MCF 10A (cell line): ENCODE results near the gene ODAD4. TPM values are rescaled to one million over a fixed set of nuclear protein-coding genes. Genes with fewer than 3 reads are reported as not detected.

ENCODE experiments used
- BruUV-seq: library from RNA; stranded (reverse); fragments of 400-500 nt; replicated peaks from 2 replicates; lab custom pipeline; 2021; lab: Mats Ljungman, UMichigan
- CTCF ChIA-PET: fragments of 300-600 bp; sonication (Branson Sonifier 250); formaldehyde crosslinking; extraction: SDS; loops from one replicate; lab custom pipeline; 2021; ENCODE audit warnings: antibody characterized with exemption, inconsistent platforms; lab: Yijun Ruan, JAX
- POLR2A ChIA-PET: fragments of 300-600, 350-650 bp; sonication (Branson Sonifier 250); formaldehyde crosslinking; extraction: SDS; loops from one replicate; lab custom pipeline; 2020; ENCODE audit warnings: antibody characterized with exemption, inconsistent platforms; lab: Yijun Ruan, JAX
- DNase-seq: peaks from one replicate; pipeline ENCODE4 v3.0.0-alpha.2; 2018; ENCODE audit not compliant: unreplicated experiment
- H3K27ac Mint-ChIP-seq: one replicate; pipeline ENCODE4 v1.8.0; 2022; ENCODE audit warnings: mild to moderate bottlenecking, low read depth, mixed read lengths; ENCODE audit not compliant: unreplicated experiment
- H3K27me3 Mint-ChIP-seq: one replicate; pipeline ENCODE4 v1.8.0; 2022; ENCODE audit warnings: mixed read lengths; ENCODE audit not compliant: insufficient read depth, unreplicated experiment
- H3K36me3 Mint-ChIP-seq: one replicate; pipeline ENCODE4 v1.8.0; 2022; ENCODE audit warnings: mild to moderate bottlenecking, moderate library complexity, mixed read lengths; ENCODE audit not compliant: insufficient read depth, unreplicated experiment
- H3K4me1 Mint-ChIP-seq: one replicate; pipeline ENCODE4 v1.8.0; 2022; ENCODE audit warnings: mixed read lengths; ENCODE audit not compliant: insufficient read depth, unreplicated experiment
- H3K4me3 Mint-ChIP-seq: one replicate; pipeline ENCODE4 v1.8.0; 2022; ENCODE audit warnings: mild to moderate bottlenecking, moderate library complexity, mixed read lengths; ENCODE audit not compliant: unreplicated experiment
- H3K9me3 Mint-ChIP-seq: one replicate; pipeline ENCODE4 v1.8.0; 2022; ENCODE audit warnings: mixed read lengths; ENCODE audit not compliant: unreplicated experiment
- CTCF ChIP-seq: fragments of 200-600 bp; IDR thresholded peaks from one replicate; pipeline ENCODE4 v1.8.0; 2022; ENCODE audit warnings: antibody characterized with exemption, mild to moderate bottlenecking; ENCODE audit not compliant: unreplicated experiment
- intact Hi-C: fragments of 100-400 bp; cut with micrococcal nuclease; formaldehyde crosslinking; loops from 2 replicates; pipeline ENCODE4 v1.14.1; 2022
- total RNA-seq: library from RNA; stranded (reverse); gene quantifications from 2 replicates; pipeline ENCODE4 v1.2.3, GENCODE V29; 2022

The ODAD4 gene
- total RNA-seq, 1 experiment from 2014 or later = 0.96 TPM

- ChIA-PET POLR2A (interaction anchor here (0.9 to 1.5 kb wide), 2 partner anchors 9 to 20 kb away, joined by 3 read pairs; no protein-coding TSS in a partner anchor), CTCF (interaction anchor here (0.5 to 0.6 kb wide), 3 partner anchors 246 to 1180 kb away, joined by 3 read pairs; no protein-coding TSS in a partner anchor)
- Mint-ChIP-seq H3K27me3 (no peaks in the 10 kb centered on the region), H3K4me3 (no peak overlapping the region), H3K4me1 (no peaks in the 10 kb centered on the region), H3K9me3 (no peaks in the 10 kb centered on the region), H3K27ac (no peak overlapping the region), H3K36me3 (peaks cover 100% of the 10 kb centered on the region)
- DNase-seq = no peak
- BruUV-seq = no TSS peak
- intact Hi-C loops = no loop called here
- no peak for TF ChIP-seq CTCF
Observed at GRCh38 chr17:41989702-41990419, 59.4 kb downstream of the ODAD4 start.

- H3K27ac Mint-ChIP-seq = peak overlapping the region; percentile 54
- CTCF ChIA-PET = interaction anchor here (1.2 kb wide), 1 partner anchor 28 kb away, joined by 3 read pairs; the partner anchor contains the start of gene NKIRAS2
- TF ChIP-seq CTCF = no peak
Observed at GRCh38 chr17:41992576-41992975, 62.2 kb downstream of the ODAD4 start.

GRCh38 chr17:41996855-41997164, 66.4 kb downstream of the ODAD4 start:
- Mint-ChIP-seq H3K36me3 (peaks cover 99% of the 10 kb centered on the region), H3K27me3 (no peaks in the 10 kb centered on the region), H3K27ac (no peak overlapping the region), H3K9me3 (no peaks in the 10 kb centered on the region), H3K4me3 (no peak overlapping the region), H3K4me1 (no peaks in the 10 kb centered on the region)
- no TSS peak for BruUV-seq
- no peak for DNase-seq
- ChIA-PET POLR2A (interaction anchor here (1.0 to 2.3 kb wide), 5 partner anchors 9 to 66 kb away, joined by 3 to 7 read pairs (median 5); partner anchors contain the start of gene ODAD4), CTCF (no interaction called here)
- intact Hi-C loops = no loop called here
- TF ChIP-seq CTCF = no peak

More at GRCh38 chr17:41992576-41992975, 62.2 kb downstream of the ODAD4 start:
- DNase-seq = no peak
- Mint-ChIP-seq H3K27me3 (no peaks in the 10 kb centered on the region), H3K4me1 (no peaks in the 10 kb centered on the region), H3K9me3 (no peaks in the 10 kb centered on the region), H3K36me3 (peaks cover 99% of the 10 kb centered on the region), H3K4me3 (no peak overlapping the region)
- BruUV-seq = no TSS peak
- intact Hi-C loops = no loop called here
- POLR2A ChIA-PET = interaction anchor here (0.8 to 1.4 kb wide), 4 partner anchors 9 to 25 kb away, joined by 3 to 6 read pairs (median 4); partner anchors contain the start of gene DNAJC7

GRCh38 chr17:41998497-41998896, 68.1 kb downstream of the ODAD4 start:
- BruUV-seq = no TSS peak
- intact Hi-C loops = no loop called here
- POLR2A ChIA-PET = interaction anchor here (0.6 to 1.6 kb wide), 4 partner anchors 9 to 1182 kb away, joined by 3 to 4 read pairs (median 3); partner anchors contain the start of gene ODAD4
- H3K27me3 Mint-ChIP-seq = no peaks in the 10 kb centered on the region
- CTCF ChIA-PET = interaction anchor here (1.2 kb wide), 1 partner anchor 27 kb away, joined by 4 read pairs; no protein-coding TSS in a partner anchor
- peaks cover 12% of the 10 kb centered on the region for H3K4me1 Mint-ChIP-seq
- peaks cover 89% of the 10 kb centered on the region for H3K36me3 Mint-ChIP-seq
- H3K4me3 Mint-ChIP-seq = no peak overlapping the region
- no peak overlapping the region for H3K27ac Mint-ChIP-seq
- no peak for DNase-seq
- no peak for TF ChIP-seq CTCF
- no peaks in the 10 kb centered on the region for H3K9me3 Mint-ChIP-seq
